GM18907 (cell line): Measurements from ENCODE around the gene MGAT4B.
A peak's percentile ranks its signal among the peaks of the same experiment; 100 is the strongest.
"Not testable (repeated sequence)": the region's sequence is repeated elsewhere in the genome, so short reads cannot be mapped to it uniquely, and the experiment has no call there.

ENCODE experiments used
- ATAC-seq: cut with Tn5 transposase; IDR thresholded peaks from one replicate; pipeline ENCODE4 v1.9.1; 2021; ENCODE audit warnings: mild to moderate bottlenecking, moderate library complexity; ENCODE audit not compliant: unreplicated experiment

Gene MGAT4B

GRCh38 chr5:179806250-179807048 lies at the start of gene MGAT4B:
Gene MGAT4B (minus strand): TSS chr5:179806866. CDS start chr5:179806583, 283 bp downstream.
- ATAC-seq = peak; percentile 57

GRCh38 chr5:179854356-179854755 lies 47.7 kb upstream of the MGAT4B start:
- ATAC-seq = no peak

- ATAC-seq = peak; percentile 75
These were observed 46.4 kb upstream of the MGAT4B start for GRCh38 chr5:179852993-179853547.

DNA sequence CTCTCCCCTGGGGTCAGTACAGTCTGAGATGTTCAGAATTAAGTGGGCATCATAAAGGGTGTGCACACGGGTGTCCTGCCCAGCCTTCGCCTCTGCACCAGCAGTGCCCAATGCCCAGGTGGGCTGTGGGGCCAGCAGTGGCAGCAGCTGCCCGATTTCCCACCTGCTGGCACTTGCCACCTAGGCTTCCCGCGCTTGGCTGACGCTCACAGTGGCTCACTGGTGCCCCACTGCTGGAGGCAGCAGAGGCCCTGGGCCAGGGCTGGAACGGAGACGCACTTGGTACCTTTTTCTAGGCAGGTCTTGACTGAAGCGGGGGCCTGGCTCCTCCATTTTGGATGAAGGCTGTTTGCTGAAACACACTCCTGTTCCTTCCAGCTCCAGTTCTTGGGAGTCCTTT lies 35.0 kb upstream of the MGAT4B start:
- ATAC-seq = no peak

DNA sequence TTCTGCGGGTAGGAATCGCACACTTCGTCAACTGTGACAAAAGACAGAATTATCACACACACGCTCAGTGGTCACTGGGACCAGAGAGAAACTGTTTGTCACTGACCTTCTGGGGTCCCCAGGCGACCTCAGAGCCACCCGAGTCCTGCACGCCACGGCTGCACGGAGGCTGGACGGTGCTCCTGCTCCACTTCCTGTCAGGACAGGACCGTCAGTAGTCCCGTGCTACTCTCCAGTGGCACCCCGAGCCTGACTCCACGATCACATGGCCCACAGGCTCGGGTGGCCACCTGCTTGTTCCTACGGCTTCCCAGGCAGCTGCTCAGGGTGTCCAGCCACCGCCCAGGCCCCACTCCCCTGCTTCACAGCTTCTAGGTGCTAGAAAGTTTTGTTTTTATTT lies 34.1 kb upstream of the MGAT4B start:
- ATAC-seq = no peak

- no peak for ATAC-seq
These were observed 33.7 kb upstream of the MGAT4B start for GRCh38 chr5:179840321-179840720.

DNA sequence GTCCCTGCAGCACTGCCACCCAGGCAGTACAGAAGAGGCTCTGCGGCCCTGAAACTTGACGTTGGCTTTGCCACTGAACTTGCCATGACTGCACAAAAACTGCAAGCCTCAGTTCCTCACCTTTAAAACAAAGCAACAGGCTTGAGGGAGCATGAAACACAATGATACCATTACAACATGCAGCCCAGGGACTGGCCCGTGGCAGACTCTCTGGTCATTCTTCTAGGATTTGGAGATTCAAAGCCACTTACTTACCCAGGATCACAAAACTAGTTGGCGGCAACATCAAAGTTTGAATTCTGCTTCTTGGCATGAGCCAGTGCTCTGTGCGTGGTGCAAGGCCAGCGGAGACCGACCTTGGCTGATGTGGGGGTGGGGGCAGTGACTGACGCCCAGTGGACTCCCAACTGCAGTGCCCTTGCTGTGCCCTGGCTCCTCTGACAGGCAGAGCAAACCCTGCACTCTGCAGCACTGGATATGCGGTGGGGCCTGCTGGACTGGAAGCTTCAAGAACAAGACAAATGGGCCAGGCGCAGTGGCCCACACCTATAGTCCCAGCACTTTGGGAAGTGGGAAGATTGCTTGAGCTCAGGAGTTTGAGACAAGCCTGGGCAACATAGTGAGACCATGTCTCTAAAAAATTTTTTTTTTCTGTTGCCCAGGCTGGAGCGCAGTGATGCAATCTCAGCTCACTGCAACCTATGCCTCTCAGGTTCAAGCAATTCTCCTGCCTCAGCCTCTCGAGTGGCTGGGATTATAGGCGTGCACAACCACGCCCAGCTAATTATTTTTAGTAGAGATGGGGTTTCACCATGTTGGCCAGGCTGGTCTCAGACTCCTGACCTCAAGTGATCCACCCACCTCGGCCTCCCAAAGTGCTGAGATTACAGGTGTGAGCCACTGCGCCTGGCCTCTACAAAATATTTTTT lies 32.9 kb upstream of the MGAT4B start:
- ATAC-seq = no peak

DNA sequence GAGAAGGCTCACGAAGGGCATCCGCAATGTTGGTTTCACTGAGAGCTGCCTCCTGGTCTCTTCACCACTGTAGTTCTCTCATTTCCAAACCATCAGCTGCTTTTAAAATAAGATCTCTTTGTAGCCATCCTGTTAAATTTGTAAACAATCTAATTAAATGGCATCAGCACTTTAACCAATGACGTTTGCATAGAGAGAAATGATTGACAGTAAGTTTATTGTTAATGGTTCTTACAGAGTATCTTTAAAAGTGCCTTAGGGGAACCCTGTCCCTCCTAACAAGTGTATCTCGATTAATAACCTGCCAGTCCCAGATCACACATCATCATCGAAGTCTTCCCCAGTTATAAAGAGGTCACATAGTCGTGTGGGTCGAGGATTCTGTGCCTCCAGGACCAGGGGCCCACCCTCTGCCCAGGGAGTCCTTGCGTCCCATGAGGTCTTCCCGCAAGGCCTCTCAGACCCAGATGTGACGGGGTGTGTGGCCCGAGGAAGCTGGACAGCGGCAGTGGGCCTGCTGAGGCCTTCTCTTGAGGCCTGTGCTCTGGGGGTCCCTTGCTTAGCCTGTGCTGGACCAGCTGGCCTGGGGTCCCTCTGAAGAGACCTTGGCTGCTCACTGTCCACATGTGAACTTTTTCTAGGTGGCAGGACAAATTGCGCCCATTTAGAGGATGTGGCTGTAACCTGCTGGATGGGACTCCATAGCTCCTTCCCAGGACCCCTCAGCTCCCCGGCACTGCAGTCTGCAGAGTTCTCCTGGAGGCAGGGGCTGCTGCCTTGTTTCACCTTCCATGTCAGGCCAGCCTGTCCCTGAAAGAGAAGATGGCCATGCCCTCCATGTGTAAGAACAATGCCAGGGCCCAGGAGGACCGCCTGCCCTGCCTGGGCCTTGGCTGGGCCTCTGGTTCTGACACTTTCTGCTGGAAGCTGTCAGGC lies 30.7 kb upstream of the MGAT4B start:
- no peak for ATAC-seq

DNA sequence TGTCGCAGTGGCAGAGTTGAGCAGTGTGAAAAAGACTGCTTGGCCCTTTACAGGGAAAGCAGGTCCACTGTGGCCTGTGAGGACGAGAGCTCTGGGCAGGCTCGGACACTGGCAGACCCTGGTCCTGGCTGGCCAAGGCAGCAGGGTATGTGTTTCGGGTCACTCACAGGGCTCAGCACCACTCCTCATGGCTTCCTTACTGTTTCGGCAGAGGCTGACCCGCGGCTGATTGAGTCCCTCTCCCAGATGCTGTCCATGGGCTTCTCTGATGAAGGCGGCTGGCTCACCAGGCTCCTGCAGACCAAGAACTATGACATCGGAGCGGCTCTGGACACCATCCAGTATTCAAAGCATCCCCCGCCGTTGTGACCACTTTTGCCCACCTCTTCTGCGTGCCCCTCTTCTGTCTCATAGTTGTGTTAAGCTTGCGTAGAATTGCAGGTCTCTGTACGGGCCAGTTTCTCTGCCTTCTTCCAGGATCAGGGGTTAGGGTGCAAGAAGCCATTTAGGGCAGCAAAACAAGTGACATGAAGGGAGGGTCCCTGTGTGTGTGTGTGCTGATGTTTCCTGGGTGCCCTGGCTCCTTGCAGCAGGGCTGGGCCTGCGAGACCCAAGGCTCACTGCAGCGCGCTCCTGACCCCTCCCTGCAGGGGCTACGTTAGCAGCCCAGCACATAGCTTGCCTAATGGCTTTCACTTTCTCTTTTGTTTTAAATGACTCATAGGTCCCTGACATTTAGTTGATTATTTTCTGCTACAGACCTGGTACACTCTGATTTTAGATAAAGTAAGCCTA lies 29.8 kb upstream of the MGAT4B start:
- no peak for ATAC-seq

DNA sequence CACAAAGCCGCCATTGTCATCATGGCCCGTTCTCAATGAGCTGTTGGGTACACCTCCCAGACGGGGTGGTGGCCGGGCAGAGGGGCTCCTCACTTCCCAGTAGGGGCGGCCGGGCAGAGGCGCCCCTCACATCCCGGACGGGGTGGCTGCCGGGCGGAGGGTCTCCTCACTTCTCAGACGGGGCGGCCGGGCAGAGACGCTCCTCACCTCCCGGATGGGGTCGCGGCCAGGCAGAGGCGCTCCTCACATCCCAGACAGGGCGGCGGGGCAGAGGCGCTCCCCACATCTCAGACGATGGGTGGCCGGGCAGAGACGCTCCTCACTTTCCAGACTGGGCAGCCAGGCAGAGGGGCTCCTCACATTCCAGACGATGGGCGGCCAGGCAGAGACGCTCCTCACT lies 28.2 kb upstream of the MGAT4B start:
- not testable (repeated sequence) for ATAC-seq

DNA sequence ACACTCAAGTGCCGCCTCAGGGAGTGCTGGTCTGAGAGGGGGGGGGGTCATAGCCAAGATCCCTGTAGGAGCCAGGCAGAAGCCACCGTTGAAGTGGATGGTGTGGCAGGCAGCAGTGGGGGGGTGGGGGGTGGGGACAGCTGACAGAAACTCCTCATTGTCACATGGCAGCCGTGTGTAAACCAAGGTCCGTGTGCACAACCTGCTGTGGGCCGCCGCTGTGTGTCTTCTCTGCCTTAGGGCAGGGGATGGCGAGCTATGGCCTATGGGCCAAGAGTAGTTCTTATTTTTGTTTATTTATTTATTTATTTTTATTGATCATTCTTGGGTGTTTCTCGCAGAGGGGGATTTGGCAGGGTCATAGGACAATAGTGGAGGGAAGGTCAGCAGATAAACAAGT lies 27.5 kb upstream of the MGAT4B start:
- ATAC-seq = no peak

GRCh38 chr5:179833709-179834070 lies 27.0 kb upstream of the MGAT4B start:
- ATAC-seq = no peak

DNA sequence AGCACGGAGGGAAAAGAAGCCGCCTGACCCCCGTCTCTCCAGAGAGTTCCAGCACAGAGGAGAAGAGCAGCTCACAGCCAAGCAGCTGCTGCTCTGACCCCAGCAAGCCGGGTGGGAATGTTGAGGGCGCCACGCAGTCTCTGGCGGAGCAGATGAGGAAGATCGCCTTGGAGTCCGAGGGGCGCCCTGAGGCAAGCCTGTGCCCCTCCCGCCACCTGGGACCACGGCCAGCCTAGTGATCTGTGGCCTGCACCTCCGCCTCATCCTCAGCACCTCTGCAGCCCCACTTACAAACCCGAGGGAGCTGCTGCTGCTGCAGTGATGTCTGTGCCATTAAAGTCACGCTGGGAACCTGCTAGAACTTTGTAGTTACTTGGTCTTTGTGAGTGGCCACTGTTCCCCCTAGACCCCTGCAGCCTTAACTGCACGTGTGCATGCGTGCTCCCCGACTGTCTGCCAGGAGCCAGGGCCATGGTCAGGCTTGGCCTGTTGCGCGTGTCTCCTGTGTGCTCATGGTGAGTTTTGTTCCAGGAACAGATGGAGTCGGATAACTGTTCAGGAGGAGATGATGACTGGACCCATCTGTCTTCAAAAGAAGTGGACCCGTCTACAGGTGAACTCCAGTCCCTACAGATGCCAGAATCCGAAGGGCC lies 26.5 kb upstream of the MGAT4B start:
- ATAC-seq = no peak

DNA sequence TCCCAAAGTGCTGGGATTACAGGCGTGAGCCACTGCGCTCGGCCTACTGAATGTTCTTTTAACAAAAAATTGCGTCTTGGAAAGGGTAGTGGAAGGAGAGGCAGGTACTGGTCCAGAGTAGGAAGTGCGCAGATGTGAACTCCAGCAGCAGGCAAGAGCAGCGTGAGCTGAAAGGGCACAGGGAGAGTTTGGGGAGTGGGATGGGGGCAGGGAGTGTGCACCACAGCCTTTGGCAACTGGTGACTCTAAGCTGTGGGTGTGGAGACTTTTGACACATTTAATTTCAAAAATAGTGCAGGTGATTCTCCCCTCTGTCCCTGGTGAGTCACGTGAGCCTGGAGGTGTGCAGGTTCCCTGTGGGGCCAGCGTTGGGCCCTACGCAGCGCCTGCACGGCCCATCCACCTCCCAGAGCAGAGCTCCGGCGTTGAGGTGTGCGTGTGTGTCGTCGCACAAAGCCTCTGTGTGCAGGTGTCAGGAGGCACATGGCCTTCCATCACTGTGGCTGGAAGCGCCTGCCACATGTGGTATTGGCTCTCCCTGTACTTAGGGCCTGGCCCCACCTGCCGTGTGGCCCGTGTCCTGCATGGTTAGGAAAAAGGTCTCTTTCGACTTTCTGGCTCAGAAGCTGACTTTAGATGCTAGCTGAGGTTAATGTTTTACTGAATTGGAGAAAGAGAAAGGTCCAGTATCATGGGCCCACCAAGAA lies 25.5 kb upstream of the MGAT4B start:
- ATAC-seq = no peak

DNA sequence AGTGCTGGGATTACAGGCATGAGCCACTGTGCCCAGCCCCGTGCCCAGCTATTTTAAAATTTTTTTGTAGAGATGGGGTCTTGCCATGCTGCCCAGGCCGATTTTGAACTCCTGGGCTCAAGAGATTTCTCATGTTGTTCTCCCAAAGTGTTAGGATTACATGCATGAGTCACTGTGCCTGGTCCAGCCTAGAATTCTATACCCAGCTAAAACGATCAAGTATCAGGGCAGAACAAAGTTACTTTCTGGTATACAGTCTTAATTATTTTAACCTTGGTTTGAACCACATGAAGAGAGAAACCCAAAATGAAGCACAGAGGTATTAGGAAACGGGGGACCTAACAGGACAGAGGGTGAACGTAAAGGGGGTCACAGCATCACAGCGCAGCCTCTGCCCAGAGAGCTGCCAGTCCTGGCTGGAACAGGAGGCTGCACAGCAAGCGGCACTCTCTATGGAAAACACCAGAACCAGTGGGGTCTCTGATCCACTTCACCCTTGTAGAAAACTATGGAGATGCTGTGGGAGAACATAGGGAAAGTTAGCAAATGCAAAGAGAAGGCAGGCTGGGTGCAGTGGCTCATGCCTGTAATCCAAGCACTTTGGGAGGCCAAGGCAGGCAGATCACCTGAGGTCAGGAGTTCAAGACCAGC lies 24.3 kb upstream of the MGAT4B start:
- no peak for ATAC-seq

- no peak for ATAC-seq
These were observed 23.2 kb upstream of the MGAT4B start for GRCh38 chr5:179829732-179830435.

GRCh38 chr5:179828756-179829421 lies 22.2 kb upstream of the MGAT4B start:
- no peak for ATAC-seq
